Neural progenitor cell (in vitro differentiated cells): ENCODE results near the gene F2RL1.
"Not testable (repeated sequence)": the region's sequence is repeated elsewhere in the genome, so short reads cannot be mapped to it uniquely, and the experiment has no call there.

Source experiments
- EZH2 ChIP-seq: fragments of 200-600 bp; sonication (generic); IDR thresholded peaks from 2 replicates; pipeline ENCODE4 v1.6.1; 2017; ENCODE audit warnings: antibody characterized with exemption, mild to moderate bottlenecking, moderate library complexity
- TF ChIP-seq, protein P1 (sequence below): fragments of 200-600 bp; sonication (generic); IDR thresholded peaks from 2 replicates; pipeline ENCODE4 v1.5.1; 2017; ENCODE audit warnings: antibody characterized with exemption, mild to moderate bottlenecking

DNA sequence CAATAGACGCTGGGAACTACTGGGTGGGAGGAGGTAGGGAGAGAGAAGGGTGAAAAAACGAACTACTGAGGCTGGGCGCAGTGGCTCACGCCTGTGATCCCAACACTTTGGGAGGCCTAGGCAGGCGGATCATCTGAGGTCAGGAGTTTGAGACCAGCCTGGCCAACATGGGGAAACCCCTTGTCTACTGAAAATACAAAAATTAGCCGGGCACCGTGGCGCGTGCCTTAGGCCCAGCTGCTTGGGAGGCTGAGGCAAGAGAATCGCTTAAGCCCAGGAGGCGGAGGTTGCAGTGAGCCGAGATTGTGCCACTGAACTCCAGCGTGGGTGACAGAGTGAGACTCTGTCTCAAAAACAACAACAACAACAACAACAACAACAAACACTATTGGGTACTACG lies 47.8 kb upstream of the F2RL1 start:
- TF ChIP-seq, protein P1, sequence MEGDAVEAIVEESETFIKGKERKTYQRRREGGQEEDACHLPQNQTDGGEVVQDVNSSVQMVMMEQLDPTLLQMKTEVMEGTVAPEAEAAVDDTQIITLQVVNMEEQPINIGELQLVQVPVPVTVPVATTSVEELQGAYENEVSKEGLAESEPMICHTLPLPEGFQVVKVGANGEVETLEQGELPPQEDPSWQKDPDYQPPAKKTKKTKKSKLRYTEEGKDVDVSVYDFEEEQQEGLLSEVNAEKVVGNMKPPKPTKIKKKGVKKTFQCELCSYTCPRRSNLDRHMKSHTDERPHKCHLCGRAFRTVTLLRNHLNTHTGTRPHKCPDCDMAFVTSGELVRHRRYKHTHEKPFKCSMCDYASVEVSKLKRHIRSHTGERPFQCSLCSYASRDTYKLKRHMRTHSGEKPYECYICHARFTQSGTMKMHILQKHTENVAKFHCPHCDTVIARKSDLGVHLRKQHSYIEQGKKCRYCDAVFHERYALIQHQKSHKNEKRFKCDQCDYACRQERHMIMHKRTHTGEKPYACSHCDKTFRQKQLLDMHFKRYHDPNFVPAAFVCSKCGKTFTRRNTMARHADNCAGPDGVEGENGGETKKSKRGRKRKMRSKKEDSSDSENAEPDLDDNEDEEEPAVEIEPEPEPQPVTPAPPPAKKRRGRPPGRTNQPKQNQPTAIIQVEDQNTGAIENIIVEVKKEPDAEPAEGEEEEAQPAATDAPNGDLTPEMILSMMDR = not testable (repeated sequence)
- TF ChIP-seq EZH2 = not testable (repeated sequence)
